ENCODE results near the gene CAMK1.

The CAMK1 gene

GRCh38 chr3:9750556-9751411, 19.0 kb downstream of the CAMK1 start:
- no peak for DNase-seq (ENCODE audit: low read depth in 1 of 2, low spot score in 1 of 2)
- H3K27me3 ChIP-seq (ENCODE audit: insufficient read depth, poor library complexity, severe bottlenecking): no peaks in the 10 kb centered on the region
- TF ChIP-seq SPI1 (IDR thresholded peaks at IDR 0.05; ENCODE audit: borderline replicate concordance, low read depth): no peak
- no peak for TF ChIP-seq CTCF (IDR thresholded peaks at IDR 0.05; ENCODE audit: insufficient read depth, low read length)
- TF ChIP-seq GABPA (IDR thresholded peaks at IDR 0.05; ENCODE audit: low read depth): no peak
- peak overlapping the region; percentile 62 for H3K4me3 ChIP-seq (replicated peaks; ENCODE audit: insufficient read depth, low read length)
- peak overlapping the region; percentile 72 for H3K27ac ChIP-seq (replicated peaks)

- TF ChIP-seq GABPA (IDR thresholded peaks at IDR 0.05; ENCODE audit: low read depth) (peak; percentile 71), REST (IDR thresholded peaks at IDR 0.05; ENCODE audit: insufficient replicate concordance, low read depth) (peak; percentile 17), CTCF (IDR thresholded peaks at IDR 0.05; ENCODE audit: insufficient read depth, low read length) (no peak), POLR2AphosphoS5 (IDR thresholded peaks at IDR 0.05; ENCODE audit: low read depth) (peak; percentile 69), SPI1 (IDR thresholded peaks at IDR 0.05; ENCODE audit: borderline replicate concordance, low read depth) (no peak)
- H3K27me3 ChIP-seq (ENCODE audit: insufficient read depth, poor library complexity, severe bottlenecking): no peaks in the 10 kb centered on the region
- peak within 1 kb of the TSS; percentile 62 for H3K4me3 ChIP-seq (replicated peaks; ENCODE audit: insufficient read depth, low read length)
- peak; percentile 98 to 100 for DNase-seq (ENCODE audit: low read depth in 1 of 2, low spot score in 1 of 2)
- peak within 1 kb of the TSS; percentile 72 for H3K27ac ChIP-seq (replicated peaks)
Measured at GRCh38 chr3:9749645-9750555, 19.8 kb downstream of the CAMK1 start, which contains the start of gene OGG1. OGG1 (plus strand) TSS chr3:9749952; CDS start chr3:9750287, 335 bp downstream.

- Histone ChIP-seq H3K4me3 (replicated peaks; ENCODE audit: insufficient read depth, low read length) (peak overlapping the region; percentile 40), H3K27ac (replicated peaks) (peak overlapping the region; percentile 72), H3K27me3 (ENCODE audit: insufficient read depth, poor library complexity, severe bottlenecking) (no peaks in the 10 kb centered on the region)
- no peak for DNase-seq (ENCODE audit: low read depth in 1 of 2, low spot score in 1 of 2)
- TF ChIP-seq SPI1 (IDR thresholded peaks at IDR 0.05; ENCODE audit: borderline replicate concordance, low read depth) (no peak), GABPA (IDR thresholded peaks at IDR 0.05; ENCODE audit: low read depth) (no peak), POLR2AphosphoS5 (IDR thresholded peaks at IDR 0.05; ENCODE audit: low read depth) (no peak), REST (IDR thresholded peaks at IDR 0.05; ENCODE audit: insufficient replicate concordance, low read depth) (no peak), CTCF (IDR thresholded peaks at IDR 0.05; ENCODE audit: insufficient read depth, low read length) (no peak)
Measured at GRCh38 chr3:9749296-9749644, 20.5 kb downstream of the CAMK1 start.
